ACHN (cell line): ENCODE results near the gene ERCC4.
"Not testable (repeated sequence)": the region's sequence is repeated elsewhere in the genome, so short reads cannot be mapped to it uniquely, and the experiment has no call there.

ENCODE experiments used
- DNase-seq: peaks from one replicate; pipeline ENCODE4 v3.0.0-alpha.2; 2015
- in situ Hi-C: cut with HindIII; loops from 2 replicates; pipeline ENCODE4 v1.10.0; 2017; ENCODE audit warnings: low sequenced_read_pairs, low pct_ligation_motif_present, low pct_unique_long_range_greater_than_20kb

ERCC4 gene

DNA sequence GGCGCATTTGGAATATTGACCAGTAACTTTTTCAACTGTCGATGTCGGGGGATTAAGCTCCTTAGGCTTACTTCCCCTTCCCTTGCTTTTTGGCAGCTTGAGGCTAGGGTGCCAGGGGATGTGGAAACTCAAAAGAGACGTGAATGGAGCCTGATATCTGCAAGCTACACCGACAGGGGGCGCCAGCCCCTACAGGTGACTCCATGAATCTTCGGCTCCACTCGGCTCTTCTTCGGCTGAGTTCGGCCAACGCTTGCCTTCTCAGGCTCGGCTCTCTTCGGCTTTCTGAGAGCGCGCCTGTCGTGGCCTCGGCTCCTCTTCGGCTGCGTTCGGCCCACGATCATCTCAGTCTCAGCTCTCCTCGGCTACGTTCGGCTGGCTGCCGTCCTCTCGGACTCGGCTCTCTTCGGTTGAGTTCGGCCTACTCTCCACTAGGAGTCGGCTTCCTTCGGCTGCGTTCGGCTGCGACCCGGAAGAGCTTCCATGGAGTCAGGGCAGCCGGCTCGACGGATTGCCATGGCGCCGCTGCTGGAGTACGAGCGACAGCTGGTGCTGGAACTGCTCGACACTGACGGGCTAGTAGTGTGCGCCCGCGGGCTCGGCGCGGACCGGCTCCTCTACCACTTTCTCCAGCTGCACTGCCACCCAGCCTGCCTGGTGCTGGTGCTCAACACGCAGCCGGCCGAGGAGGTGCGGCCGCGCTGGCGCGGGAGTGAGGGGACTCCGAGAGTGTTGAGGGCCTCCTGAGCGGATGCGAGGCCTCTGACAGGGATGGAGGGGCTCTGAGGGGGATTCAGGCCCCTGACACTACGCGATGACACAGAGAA is at the start of gene ERCC4:
TSS of gene ERCC4 (plus strand) at position 472 of the 827 bp plus-strand sequence. CDS start at position 484, 12 bp downstream.
- in situ Hi-C loops, result no loop called here
- DNase-seq, result peak; percentile 100

- peak; percentile 35 for DNase-seq
- in situ Hi-C loops, result no loop called here
Observed at GRCh38 chr16:13873835-13874438, 46.0 kb upstream of the ERCC4 start.

GRCh38 chr16:13875614-13876284 is 44.2 kb upstream of the ERCC4 start:
- no peak for DNase-seq
- in situ Hi-C loops, result no loop called here

DNA sequence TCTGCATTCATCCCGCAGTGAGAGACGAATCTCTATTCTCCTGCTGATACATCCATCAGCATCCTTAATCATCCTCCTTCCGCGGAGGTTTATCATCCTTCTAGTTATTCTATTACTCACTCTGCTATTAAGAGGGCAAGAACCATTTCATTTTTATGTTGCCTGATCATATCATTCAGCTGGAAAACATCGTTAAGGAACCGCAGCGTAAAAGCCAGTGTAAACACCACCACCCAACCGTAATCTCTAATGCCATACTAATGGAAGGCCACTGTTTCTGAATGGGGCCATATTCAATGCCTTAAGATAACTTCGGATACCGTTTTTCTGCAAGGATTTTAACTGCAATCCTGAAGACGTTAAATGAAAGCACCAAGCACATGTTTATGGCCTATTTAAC is 36.7 kb upstream of the ERCC4 start:
- in situ Hi-C loops, result no loop called here
- DNase-seq, result no peak

- DNase-seq, result no peak
Observed at GRCh38 chr16:13883881-13884280, 36.1 kb upstream of the ERCC4 start.

GRCh38 chr16:13885700-13886099 is 34.3 kb upstream of the ERCC4 start:
- in situ Hi-C loops, result no loop called here
- no peak for DNase-seq

More at GRCh38 chr16:13883881-13884280, 36.1 kb upstream of the ERCC4 start:
- in situ Hi-C loops, result no loop called here

- DNase-seq, result no peak
- in situ Hi-C loops, result no loop called here
Observed at GRCh38 chr16:13886608-13887007, 33.3 kb upstream of the ERCC4 start.

- in situ Hi-C loops, DNase-seq: not testable (repeated sequence)
Observed at GRCh38 chr16:13889323-13889722, 30.6 kb upstream of the ERCC4 start.

DNA sequence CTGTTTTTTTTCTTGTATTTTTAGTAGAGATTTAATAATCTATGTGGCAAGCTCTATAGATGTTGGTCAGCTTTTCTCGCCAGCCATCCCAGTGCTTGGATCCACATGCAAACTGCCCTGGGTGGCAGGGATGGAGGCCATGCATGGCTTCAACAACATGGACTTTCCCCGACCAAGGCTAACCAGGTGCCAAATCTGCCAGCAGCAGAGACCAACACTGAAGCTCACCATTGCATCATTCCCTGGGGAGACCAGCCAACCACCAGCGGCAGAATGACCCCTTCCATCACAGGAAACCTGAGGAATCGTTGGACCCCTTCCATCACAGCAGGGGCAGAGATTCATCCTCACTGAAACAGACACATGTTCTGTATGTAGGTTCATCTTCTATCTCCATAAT is 27.7 kb upstream of the ERCC4 start:
- no peak for DNase-seq
- in situ Hi-C loops, result no loop called here

GRCh38 chr16:13895516-13895915 is 24.4 kb upstream of the ERCC4 start:
- DNase-seq, result no peak
- in situ Hi-C loops, result no loop called here

- in situ Hi-C loops, result no loop called here
- DNase-seq, result peak; percentile 33
Observed at GRCh38 chr16:13896543-13897182, 23.3 kb upstream of the ERCC4 start.

DNA sequence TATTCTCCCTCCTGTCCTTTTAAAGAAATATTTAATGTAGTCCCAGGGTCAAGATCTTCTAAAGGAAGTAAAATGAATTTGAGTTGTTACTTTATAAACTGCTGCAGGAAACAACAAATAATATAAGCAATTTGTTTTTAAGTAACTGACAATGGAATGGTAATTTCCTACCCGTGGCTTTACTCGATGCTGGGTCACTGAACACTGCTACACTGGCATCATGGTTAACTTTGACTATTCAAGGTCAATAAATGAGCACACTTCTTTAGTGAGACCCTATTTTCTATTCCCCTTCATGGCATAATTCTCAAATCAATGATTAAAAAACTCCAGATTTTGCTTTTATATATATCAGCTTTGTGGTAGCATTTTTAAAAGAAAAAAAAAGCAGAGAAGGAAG is 22.1 kb upstream of the ERCC4 start:
- DNase-seq, result no peak
- in situ Hi-C loops, result no loop called here

- DNase-seq, result no peak
- in situ Hi-C loops, result no loop called here
Observed at GRCh38 chr16:13898233-13898632, 21.7 kb upstream of the ERCC4 start.

- DNase-seq, result no peak
- in situ Hi-C loops, result no loop called here
Observed at GRCh38 chr16:13902052-13902451, 17.9 kb upstream of the ERCC4 start.

DNA sequence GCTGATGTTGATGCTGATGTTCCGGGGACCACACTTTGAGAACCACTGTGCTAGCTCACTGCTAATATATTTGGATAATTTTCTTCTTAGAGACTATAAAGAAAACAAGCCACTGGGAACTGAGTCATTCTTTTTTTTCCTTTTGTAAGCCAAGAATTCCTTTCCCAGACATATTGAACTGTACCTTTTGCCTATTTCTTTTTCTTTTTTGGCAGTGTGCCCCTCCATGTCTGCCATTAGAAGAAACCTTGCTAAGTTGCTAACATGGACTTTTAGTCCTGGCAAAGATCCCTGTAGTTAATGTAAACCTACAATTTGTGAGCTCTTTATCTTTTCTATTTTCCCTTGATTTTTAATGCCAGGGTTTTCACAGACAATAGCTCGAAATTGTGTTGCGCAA is 17.3 kb upstream of the ERCC4 start:
- in situ Hi-C loops, result no loop called here
- DNase-seq, result no peak

DNA sequence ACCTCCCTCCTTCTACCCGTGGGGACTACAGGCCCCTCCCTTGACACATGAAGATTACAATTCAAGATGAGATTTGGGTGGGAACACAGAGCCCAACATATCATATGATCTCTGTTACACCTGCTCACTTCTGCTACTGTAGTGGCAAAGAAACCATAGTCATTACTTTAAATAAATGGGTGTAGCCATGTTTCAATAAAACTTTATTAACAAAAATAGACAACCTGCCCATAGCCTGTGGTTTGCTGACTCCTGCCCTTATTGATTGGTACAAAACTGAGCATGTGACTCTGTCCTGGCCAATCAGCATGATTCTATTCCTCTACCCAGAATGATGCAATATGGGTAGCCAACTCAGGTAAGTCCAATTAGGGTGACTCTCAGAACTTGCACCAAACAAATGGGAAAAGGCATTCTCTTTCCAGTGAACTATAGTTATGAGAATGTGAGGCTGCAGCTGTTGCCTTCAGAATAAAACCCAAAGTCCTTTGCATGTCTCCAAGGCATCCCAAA is 15.7 kb upstream of the ERCC4 start:
- no peak for DNase-seq
- in situ Hi-C loops, result no loop called here

DNA sequence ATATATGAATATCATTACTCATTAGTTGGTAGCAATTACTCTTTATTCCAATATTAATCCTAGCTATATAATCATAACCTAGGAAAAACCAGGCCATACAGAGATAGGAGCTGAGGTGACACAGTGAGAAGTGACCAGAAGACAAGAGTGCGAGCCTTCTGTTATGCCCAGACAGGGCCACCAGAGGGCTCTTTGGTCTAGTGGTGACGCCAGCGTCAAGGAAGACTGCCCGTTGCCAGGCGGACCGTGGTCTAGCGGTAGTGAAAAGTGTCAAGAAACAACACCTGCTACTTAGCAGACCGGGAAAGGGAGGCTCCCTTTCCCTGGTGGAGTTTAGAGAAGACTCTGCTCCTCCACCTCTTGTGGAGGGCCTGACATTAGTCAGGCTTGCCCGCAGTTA is 15.1 kb upstream of the ERCC4 start:
- in situ Hi-C loops, result not testable (repeated sequence)
- DNase-seq, result peak; percentile 67

- in situ Hi-C loops, result no loop called here
- no peak for DNase-seq
Observed at GRCh38 chr16:13906168-13907089, 13.5 kb upstream of the ERCC4 start.
